ENCODE results near the gene ZNF672.
"Not testable (repeated sequence)": the region's sequence is repeated elsewhere in the genome, so short reads cannot be mapped to it uniquely, and the experiment has no call there.

Gene ZNF672

DNA sequence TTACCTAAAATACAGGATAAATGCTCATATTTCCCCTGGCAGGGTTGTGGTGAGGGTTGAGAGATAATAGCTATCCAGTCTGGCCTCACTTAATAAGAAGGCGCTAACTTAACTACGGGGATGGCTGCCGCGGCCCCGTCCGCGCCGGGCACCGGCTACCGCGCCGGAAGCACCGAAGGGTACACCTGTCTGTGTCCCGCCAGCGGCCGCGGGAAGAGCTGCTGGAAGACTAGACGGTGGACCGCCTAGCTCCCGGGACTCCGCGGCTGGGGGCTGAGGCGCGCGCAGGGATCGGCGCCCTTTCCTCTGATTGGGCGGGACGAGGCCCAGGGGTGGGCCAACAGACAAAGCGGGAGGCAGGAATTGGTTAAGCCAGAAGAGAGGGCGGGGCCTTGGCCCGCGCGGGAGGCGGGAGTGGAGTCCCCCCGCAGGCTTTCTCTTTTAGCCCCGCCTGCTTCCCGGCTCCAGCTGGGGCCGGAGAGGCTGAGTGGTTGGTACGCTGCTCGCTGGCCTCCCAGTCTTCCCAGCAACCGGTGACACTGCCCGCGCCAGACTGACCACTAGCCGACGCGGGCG is at the start of gene ZNF672:
Gene ZNF672 (plus strand): TSS at position 444 of the 576 bp plus-strand sequence. CDS start 9,051 bp downstream, outside the sequence.
- peak; percentile 77 to 85 for DNase-seq (ENCODE audit: low read depth in 2 of 2)

DNA sequence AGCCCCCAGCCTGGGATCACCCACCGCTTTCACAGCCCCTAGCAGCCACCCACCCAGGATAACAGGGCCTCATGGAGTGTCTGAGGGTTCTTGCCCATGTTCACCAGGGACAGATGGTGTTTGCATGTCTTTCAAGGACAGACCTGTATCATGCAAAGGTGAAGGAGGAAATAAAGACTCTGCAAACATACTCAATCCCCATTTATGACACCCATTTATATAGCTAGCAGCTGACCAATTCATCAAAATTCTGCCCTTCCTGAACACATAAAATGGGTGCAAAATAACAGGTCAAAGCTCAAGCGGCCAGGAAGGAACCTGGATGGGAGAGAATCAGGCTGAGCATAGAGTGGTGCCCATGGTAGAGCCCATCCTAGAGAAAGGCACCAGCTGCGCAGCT is 49.7 kb upstream of the ZNF672 start:
- no peak for DNase-seq (ENCODE audit: low read depth in 2 of 2)

DNA sequence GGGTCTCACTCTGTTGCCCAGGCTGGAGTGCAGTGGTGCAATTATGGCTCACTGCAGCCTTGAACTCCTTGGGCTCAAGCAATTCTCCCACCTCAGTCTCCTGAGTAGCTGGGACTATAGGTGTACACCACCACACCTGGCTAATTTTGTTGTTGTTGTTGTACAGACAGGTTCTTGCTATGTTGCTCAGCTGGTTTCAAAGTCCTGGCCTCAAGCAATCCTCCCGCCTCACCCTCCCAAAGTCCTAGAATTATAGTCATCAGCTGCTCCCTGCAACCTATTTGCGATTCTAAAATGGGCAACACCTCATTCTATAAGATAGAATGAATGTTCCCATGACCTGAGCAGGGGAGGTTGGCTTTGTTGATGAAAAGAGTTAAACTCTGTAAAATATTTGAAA is 48.7 kb upstream of the ZNF672 start:
- DNase-seq (ENCODE audit: low read depth in 2 of 2) = not testable (repeated sequence)

DNA sequence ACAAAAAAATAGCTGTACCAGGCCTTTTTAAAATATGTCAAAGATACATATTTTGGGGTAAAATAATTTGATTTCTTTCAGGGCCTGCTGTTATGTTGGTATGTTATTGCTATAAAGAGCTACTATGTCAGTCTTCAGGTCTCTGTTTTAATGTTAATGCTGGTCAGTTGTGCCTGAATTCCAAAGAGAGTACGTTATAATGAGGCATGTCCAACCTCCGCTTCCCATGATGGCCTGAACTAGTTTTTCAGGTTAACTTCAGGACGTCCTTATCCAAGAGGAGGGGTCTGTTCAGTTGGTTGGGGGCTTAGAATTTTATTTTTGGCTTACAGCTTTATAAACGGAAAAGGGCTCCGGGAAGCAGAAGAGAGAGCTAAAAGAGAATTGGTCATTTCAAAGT is 47.6 kb upstream of the ZNF672 start:
- DNase-seq (ENCODE audit: low read depth in 2 of 2) = no peak

DNA sequence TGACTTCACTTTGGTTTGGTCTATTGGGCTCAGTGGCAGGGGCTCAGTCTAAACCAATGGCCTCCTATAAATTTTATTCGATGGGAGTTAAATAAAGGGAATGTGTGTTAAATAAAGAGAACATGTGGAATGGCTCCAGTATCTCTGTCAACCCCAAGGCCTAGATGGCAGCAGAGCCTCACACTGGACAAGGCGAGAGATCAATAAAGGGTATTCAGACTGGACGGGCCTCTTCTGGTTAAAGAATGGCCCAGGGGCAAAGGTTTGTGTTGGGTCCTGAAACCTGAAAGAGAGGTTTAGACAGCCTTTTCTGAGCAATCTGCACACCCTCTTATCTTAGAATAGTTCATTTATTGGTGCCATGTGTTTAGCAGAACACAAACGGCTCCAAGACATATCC is 47.0 kb upstream of the ZNF672 start:
- DNase-seq (ENCODE audit: low read depth in 2 of 2) = no peak

DNA sequence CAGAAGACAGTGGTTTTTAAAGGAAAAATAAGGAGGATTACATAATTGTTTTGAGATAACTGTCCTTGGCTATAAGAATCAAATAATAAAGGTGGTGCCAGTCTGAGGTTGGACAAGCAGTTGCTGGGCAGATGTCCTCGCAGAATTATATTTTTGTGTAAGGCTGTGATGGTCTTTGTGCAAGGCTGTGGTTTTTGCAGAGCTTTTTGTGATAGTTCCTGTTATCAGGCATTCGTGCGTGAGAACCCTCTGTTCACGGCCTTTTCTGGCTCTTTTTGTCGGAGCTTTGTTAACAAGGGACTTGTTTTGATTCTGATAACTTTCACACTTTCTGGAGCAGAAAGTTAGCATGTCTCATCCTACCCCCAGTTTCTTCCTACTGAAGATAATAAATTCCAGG is 45.7 kb upstream of the ZNF672 start:
- no peak for DNase-seq (ENCODE audit: low read depth in 2 of 2)

DNA sequence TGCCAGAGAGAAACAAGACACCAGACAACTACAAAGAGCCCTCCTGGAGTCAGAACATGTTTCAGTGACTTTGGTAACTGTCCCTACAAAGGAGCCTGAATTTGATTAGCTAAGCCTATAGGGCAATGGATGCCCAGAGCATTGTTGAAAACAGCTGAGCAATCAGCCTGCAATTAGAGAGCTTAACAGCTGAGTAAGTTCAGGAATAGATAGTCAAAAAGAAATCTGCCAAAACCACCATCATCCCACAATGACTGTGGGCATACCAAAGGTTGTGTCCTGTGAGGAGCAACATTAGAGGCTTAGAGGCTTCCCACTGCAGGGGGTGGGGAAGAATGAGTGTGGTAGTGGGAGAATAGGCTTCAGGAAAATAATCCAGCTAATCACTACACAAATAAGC is 44.4 kb upstream of the ZNF672 start:
- DNase-seq (ENCODE audit: low read depth in 2 of 2) = no peak

DNA sequence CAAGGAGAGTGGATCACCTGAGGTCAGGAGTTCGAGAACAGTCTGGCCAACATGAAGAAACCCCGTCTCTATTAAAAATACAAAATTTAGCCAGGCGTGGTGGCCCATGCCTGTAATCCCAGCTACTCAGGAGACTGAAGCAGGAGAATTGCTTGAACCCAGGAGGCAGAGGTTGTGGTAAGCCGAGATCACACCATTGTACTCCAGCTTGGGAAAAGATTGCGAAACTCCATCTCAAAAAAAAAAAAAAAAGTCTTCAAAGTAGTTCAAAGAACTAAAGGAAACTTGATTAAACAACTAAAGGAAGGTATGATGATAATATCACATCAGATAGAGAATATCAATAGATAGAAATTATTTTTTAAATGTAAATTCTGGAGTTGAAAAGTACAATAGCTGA is 43.4 kb upstream of the ZNF672 start:
- not testable (repeated sequence) for DNase-seq (ENCODE audit: low read depth in 2 of 2)

DNA sequence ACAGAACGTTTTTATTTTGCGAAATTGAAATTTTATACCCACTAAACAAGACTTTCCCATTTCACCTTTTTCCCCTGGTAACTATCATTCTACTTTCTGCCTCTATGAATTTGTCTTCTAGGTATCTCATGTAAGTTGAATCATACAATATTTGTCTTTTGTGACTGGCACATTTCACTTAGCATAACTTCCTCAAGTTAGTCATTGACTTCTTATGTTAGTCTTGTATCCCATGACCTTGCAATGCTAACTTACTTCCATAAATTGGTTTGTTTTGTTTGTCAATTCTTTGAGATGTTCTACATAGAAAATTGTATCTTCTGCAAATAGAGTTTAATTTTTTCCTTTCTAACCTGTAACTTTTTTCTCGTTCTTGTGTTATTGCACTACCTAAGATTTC is 39.2 kb upstream of the ZNF672 start:
- DNase-seq (ENCODE audit: low read depth in 2 of 2) = no peak

DNA sequence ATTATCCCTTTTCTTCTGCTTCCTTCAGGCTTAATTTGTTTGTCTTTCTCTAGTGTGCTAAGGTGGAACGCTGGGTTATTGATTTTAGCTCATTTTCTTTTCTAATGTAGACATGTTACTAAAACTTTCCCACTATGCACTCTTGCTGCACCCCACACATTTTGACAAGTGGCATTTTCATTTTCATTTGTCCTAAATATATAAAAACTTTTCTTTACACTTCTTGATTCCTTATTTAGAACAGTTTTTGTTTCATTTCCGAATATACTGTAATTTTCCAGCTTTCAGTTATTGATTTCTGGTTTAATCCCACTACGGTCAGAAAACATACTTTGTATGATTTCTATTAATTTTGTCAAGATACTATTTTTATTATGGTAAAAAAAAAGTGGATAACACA is 37.6 kb upstream of the ZNF672 start:
- no peak for DNase-seq (ENCODE audit: low read depth in 2 of 2)

DNA sequence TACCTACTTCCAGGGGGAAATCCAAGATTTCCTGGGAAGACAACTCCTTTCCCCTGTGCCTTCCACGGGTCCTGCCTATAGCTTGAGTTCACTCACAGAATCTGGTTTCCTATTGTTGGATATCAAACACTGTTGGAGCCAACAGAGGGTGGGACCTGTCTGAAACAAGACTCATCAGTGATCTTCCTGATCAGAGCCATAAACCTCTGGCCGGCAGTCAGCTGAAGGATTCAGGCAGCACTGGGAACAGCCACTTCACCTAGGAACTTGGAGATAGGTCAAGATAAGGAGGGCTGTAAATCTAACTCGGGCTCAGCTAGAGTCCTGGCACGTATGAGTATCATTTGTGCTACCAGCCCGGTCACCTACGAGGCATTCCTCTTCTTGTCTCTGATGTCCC is 35.6 kb upstream of the ZNF672 start:
- DNase-seq (ENCODE audit: low read depth in 2 of 2) = no peak

DNA sequence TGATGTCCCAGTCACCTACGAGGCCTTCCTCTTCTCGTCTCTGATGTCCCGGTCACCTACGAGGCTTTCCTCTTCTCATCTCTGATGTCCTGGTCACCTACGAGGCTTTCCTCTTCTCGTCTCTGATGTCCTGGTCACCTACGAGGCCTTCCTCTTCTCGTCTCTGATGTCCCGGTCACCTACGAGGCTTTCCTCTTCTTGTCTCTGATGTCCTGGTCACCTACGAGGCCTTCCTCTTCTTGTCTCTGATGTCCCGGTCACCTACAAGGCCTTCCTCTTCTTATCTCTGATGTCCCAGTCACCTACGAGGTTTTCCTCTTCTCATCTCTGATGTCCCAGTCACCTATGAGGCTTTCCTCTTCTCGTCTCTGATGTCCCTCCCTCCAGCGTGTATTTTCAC is 34.5 kb upstream of the ZNF672 start:
- not testable (repeated sequence) for DNase-seq (ENCODE audit: low read depth in 2 of 2)

DNA sequence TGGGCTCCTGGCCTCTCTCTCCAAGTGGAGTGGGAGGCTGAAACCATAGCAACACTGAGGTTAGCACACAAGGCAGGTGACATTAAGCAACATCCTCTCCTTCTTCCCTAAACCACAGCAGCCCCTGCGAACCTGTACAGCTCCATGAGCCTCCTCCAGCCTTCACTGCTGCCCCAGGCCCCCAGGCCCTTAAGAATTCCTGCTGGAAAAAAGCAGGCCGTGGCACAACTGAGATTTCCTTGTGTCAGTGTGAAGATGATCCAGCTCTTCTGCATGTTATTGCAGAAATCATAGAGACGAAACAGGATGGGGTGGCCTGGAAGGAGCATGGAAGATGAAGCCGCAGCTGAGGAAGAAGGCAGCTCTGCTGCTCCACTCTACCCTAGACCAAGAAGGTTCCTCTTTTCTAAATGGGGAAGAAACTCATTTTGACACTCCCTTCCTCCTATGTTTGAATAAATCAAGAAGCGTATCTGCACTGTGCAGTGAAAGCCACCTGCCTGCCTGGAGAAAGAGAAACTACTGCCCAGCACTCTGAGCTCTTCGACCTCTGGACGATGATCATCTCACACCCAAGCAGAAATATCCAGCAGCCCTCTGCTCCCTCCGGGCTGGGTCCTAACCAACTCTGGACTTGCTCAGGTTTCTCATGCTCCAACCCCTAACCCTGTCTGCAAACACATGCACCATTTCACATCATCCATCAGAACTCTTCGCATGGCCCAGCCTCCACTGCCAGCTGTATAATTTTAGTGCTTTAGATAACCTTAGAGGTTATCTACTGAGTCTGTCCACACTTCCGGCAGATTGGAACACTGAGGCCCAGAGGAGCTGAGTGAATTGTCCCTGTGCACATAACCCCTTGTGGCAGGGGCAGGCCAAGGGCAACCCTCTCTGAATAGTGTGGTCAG is 33.0 kb upstream of the ZNF672 start:
- DNase-seq (ENCODE audit: low read depth in 2 of 2) = no peak

DNA sequence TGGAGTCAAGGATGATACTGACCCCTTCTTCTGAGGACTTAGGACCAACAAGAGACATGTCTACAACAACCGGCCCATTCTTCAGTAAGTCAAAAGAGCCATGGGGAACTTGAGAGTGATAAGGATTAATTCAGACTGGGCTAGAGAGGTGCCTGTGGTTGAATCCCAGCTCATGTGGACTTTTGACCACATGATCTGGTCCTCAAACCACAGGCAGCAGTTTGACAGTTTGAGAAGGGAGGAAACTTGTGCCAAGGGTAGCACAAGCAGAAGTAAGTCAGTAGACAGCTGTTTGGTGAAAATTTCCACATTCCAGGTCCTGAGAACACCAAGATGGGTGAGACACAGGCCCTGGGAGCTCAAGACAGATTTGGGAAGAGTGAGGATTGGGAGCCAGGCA is 32.1 kb upstream of the ZNF672 start:
- no peak for DNase-seq (ENCODE audit: low read depth in 2 of 2)

DNA sequence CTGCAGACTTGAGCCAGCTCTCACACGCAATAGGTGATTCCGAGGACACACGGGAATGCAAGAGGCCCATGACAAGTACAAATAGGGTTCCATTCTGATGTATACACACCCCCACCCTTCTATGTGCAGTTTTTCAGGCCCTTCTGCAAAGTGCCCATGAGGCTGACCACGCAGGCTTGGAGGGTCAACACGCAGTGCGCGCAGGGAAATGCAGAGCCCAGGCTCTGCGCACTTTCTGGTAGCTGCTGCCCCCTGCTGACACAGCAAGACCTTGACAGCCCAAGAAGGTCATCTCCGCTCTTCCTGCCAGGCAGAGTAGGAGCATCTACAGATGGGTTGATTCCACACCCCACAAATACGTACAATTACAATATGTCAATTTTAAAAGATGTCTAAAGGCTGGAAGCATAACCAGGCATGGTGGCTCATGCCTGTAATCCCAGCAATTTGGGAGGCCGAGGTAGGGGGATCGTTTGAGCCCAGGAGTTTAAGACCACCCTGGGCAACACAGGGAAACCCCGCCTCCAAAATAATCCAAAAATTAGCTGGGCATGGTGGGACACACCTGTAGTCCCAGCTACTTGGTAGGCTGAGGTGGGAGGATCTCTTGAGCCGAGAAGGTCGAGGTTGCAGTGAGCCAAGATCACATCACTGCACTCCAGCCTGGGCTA is 30.8 kb upstream of the ZNF672 start:
- DNase-seq (ENCODE audit: low read depth in 2 of 2) = peak in 1 of 2 donors; percentile 25

DNA sequence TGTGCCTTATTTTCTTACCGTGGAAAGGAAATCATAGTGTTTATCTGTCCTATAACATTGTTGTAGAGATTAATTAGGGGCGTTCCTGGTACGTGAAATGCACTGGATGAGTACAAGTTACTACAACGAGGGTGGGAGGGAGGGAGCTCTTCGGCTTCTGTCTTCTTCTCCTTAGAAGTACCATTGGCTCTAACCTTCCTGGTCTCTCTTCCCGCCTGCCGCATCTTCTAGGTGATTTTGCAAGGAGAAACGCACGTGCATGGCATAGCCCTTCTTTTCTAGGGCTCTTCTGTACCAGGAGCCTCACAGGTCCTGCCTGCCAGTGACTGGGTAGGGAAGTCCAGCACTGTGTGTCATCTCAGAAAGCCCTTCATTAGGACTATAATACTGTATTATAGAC is 29.1 kb upstream of the ZNF672 start:
- DNase-seq (ENCODE audit: low read depth in 2 of 2) = no peak

DNA sequence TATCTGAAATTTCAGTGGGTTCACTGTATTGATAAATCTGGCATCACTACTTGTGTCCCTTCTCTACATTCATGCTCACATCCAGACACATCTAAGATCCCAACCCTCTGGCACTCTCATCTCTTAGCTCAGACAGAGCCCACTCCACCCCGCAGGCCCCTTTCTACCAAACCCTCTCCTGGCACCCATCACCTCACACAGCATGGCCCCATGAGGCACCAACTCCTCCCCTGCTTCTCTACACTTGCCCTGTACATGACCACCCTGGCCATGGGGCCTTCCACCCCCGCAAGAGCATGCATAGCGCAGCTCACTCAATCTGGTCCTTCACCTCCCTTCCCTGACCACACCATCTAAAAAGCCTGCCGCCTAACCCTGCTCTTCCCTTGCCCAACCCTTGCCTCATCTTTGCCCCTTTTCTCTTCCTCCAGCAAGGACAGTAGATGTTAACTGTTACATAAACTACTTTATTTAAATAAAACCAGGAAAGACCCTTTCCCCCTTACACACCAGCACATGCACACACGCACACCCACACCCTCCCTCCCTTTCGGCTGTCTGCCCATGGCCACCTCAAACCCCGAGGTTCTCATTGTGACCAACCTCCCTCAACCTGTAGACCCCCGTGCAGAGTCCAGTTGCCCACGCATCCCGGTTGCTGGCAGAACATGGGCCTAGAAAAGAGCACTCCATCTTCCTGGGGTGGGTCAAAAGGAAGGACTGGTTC is 27.9 kb upstream of the ZNF672 start:
- no peak for DNase-seq (ENCODE audit: low read depth in 2 of 2)

DNA sequence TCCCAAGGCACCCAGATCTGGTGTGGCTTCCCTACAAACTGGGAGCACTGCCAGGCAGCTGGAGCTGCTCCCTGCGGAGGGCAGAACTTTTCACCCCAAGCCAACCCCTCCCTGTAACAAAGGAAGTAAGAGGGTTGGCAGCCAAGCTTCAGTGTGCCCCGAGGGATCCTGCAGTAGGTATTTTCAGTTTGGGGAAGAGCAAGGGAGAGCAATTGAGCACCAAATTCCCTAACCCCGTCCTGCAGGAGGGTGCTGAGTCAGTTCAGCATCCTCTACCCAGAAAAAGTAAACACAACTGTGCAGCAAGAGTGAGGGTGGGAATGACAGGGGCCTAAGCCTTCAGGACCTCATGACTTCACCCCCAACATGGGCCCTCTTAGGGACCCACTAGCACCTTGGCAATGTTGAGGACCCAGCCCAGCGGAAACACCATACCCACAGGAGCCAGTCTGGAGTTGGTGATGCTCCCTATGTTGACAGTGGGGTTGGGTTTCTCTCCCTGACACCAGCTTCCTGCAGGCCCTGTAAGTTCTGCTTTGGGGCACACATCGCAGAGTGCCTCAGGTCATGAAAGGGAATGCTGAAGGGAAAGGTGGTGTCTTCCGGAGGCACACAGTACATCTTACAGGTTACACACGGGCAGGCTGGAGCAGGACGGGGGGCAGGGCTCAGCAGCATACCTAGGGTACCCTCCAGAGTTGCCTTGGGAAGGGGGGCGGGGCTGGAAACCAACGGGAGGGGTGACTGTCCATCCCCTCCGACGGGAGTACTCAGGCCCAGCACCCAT is 27.1 kb upstream of the ZNF672 start:
- no peak for DNase-seq (ENCODE audit: low read depth in 2 of 2)

DNA sequence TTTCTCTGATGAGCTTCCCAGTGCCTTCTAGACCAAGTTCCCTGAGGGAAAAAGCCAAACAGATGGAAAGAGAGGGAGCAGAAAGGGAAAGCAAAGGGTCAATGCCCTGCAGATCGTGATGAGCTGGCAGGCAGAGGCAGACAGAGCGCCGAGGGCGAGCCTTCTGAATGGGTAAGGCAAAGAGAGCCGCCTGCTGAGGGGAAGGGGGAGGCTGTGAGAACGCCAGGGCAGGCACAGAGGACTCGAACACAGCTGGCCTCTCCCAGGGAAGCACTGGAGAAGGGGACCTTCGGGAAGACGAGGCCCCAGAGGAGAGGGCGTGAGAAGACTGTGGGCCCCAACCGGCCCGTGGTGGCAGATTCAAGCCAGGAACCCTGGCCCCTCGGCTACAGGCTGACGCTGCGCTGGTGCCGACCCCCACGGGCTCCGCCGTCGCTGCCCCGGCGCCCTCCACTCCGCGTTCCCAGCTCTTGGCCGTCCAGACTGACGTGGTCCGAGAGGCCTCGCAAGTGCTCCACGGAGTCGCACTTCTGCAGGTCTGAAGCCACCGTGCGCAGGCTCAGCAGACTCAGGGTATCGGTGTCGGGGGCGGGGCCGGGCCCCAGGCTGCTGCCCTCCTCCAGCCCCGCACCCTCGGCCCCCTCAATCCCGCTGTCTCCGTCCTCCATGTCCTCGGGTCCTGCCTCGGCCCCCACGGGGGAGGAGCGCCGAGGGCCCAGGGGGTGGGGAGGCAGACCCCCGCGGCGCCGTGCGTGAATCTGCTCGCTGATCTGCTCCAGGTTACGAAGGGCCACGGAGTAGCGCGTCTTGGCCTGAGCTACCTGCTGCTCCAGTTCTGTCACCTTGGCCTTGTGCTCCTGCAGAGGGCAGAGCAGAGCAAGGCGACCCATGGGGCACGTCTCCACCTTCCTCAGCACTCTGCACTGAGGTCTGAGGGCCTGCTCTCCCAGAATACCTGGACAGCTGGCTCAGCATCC is 26.2 kb upstream of the ZNF672 start:
- no peak for DNase-seq (ENCODE audit: low read depth in 2 of 2)

Data from stimulated activated CD8-positive, alpha-beta memory T cell treated with anti-CD3 and anti-CD28 coated beads, Interleukin-7, amount 100 ng/mL, for 1 hour (primary cell).